MM.1S (cell line): Measurements from ENCODE around the gene GPR62.

ENCODE experiments used
- DNase-seq: peaks from one replicate; pipeline ENCODE4 v3.0.0-alpha.2; 2015
- H2AFZ ChIP-seq: fragments of 300-600 bp; sonication (generic); 2 replicates; pipeline ENCODE4 v1.6.0; 2016; ENCODE audit warnings: antibody characterized with exemption, low read length
- H3F3A ChIP-seq: fragments of 300-600 bp; sonication (generic); 2 replicates; pipeline ENCODE4 v1.6.1; 2016; ENCODE audit warnings: mild to moderate bottlenecking, antibody characterized with exemption, low read length, moderate library complexity, mixed read lengths; ENCODE audit not compliant: insufficient read depth
- H3K27ac ChIP-seq: fragments of 300-600 bp; sonication (generic); 2 replicates; pipeline ENCODE4 v1.5.1; 2016; ENCODE audit warnings: mild to moderate bottlenecking, low read length
- H3K27me3 ChIP-seq: fragments of 300-600 bp; sonication (generic); replicated peaks from 2 replicates; pipeline ENCODE4 v1.6.0; 2016; ENCODE audit warnings: low read length; ENCODE audit not compliant: insufficient read depth
- H3K36me3 ChIP-seq: fragments of 300-600 bp; sonication (generic); replicated peaks from 2 replicates; pipeline ENCODE4 v1.6.1; 2016; ENCODE audit warnings: mild to moderate bottlenecking, low read length, mixed read lengths; ENCODE audit not compliant: insufficient read depth
- H3K4me1 ChIP-seq: fragments of 300-600 bp; sonication (generic); 2 replicates; pipeline ENCODE4 v1.6.1; 2016; ENCODE audit warnings: low read length, mixed read lengths
- H3K4me2 ChIP-seq: fragments of 300-600 bp; sonication (generic); 2 replicates; pipeline ENCODE4 v1.6.0; 2016; ENCODE audit warnings: low read depth, low read length
- H3K4me3 ChIP-seq: fragments of 300-600 bp; sonication (generic); 2 replicates; pipeline ENCODE4 v1.5.1; 2016; ENCODE audit warnings: low read length, mixed read lengths
- H3K79me2 ChIP-seq: fragments of 300-600 bp; sonication (generic); 2 replicates; pipeline ENCODE4 v1.6.1; 2016; ENCODE audit warnings: mixed run types, low read length, mixed read lengths
- H3K9ac ChIP-seq: fragments of 300-600 bp; sonication (generic); 2 replicates; pipeline ENCODE4 v1.6.1; 2016; ENCODE audit warnings: low read length, mixed read lengths
- H3K9me2 ChIP-seq: fragments of 300-600 bp; sonication (generic); replicated peaks from 2 replicates; pipeline ENCODE4 v1.6.1; 2016; ENCODE audit warnings: mild to moderate bottlenecking, low read length, mixed read lengths; ENCODE audit not compliant: insufficient read depth
- H3K9me3 ChIP-seq: fragments of 300-600 bp; sonication (generic); replicated peaks from 2 replicates; pipeline ENCODE4 v1.6.1; 2016; ENCODE audit warnings: mild to moderate bottlenecking, low read length, mixed read lengths; ENCODE audit not compliant: insufficient read depth
- H4K20me1 ChIP-seq: fragments of 300-600 bp; sonication (generic); 2 replicates; pipeline ENCODE4 v1.6.1; 2016; ENCODE audit warnings: mild to moderate bottlenecking, low read length, moderate library complexity, mixed read lengths; ENCODE audit not compliant: insufficient read depth
- EZH2 ChIP-seq: fragments of 300-600 bp; sonication (generic); optimal IDR thresholded peaks from 2 replicates; pipeline ENCODE3; 2017; ENCODE audit warnings: low read depth, mild to moderate bottlenecking, antibody characterized with exemption, low read length, mixed read lengths
- EZH2phosphoT487 ChIP-seq: fragments of 300-600 bp; sonication (generic); IDR thresholded peaks from 2 replicates; pipeline ENCODE4 v1.6.1; 2018; ENCODE audit warnings: antibody characterized with exemption, low read length
- TF ChIP-seq, protein P1 (sequence below): fragments of 300-600 bp; sonication (generic); IDR thresholded peaks from 2 replicates; pipeline ENCODE4 v1.5.1; 2016; ENCODE audit warnings: antibody characterized with exemption, low read length, mixed read lengths

GPR62 gene

DNA sequence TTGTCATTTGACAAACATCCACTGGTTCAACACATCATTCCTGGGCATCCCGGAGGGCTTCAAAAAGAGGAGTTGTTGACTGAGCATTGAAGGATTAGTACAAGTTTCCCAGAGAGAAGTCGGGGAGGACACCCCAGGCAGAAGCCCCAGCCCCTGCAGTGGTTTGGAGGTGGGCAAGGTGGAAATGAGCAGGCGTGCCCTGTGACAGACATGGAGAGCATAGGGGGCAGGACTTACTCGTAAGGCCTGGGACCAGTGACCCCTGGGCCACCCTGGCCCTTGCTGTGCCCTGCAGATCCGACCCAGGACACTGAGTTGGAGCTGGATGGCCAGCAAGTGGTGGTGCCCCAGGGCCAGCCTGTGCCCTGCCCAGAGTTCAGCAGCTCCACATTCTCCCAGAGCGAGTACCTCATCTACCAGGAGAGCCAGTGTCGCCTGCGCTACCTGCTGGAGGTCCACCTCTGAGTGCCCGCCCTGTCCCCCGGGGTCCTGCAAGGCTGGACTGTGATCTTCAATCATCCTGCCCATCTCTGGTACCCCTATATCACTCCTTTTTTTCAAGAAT lies 7.1 kb upstream of the GPR62 start:
- Histone ChIP-seq H3K4me1 (0 out of 2 replicates have a peak, but pooled peaks cover 3% of the 10 kb centered on the region), H3K9ac (no peak overlapping the region), H3K9me2 (no peaks in the 10 kb centered on the region), H3K27ac (no peak overlapping the region), H3F3A (no peaks in the 10 kb centered on the region), H4K20me1 (no peaks in the 10 kb centered on the region), H3K4me2 (no peak overlapping the region), H3K9me3 (no peaks in the 10 kb centered on the region), H3K36me3 (no peaks in the 10 kb centered on the region), H3K4me3 (no peak overlapping the region), H3K27me3 (no peaks in the 10 kb centered on the region), H3K79me2 (no peaks in the 10 kb centered on the region), H2AFZ (no peak overlapping the region)
- no peak for TF ChIP-seq EZH2
- no peak for DNase-seq

DNA sequence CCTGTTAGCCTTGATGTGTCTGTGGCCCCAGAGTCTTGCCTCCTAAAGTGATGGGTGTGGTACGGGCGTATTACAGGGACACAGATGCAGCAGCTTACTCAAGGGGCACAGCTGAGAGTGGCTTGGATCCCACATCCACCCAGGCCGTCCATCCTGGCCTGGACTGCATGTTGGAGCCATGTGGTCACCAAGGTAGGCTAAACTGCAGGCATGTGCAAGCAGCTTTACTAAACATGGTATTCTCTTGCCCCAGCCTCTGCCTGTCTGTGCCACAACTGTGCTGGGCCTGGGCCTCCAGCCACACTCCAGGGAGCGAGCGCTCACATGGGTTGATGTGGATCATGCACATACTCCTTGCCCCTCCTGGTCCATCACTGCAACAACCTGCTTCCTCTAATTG lies 6.1 kb upstream of the GPR62 start:
- H3K9me2 ChIP-seq, result no peaks in the 10 kb centered on the region
- H3K4me3 ChIP-seq, result no peak overlapping the region
- H3K4me2 ChIP-seq, result no peak overlapping the region
- H3K36me3 ChIP-seq, result no peaks in the 10 kb centered on the region
- H3F3A ChIP-seq, result no peaks in the 10 kb centered on the region
- TF ChIP-seq EZH2 (no peak), EZH2phosphoT487 (no peak)
- TF ChIP-seq, protein P1, sequence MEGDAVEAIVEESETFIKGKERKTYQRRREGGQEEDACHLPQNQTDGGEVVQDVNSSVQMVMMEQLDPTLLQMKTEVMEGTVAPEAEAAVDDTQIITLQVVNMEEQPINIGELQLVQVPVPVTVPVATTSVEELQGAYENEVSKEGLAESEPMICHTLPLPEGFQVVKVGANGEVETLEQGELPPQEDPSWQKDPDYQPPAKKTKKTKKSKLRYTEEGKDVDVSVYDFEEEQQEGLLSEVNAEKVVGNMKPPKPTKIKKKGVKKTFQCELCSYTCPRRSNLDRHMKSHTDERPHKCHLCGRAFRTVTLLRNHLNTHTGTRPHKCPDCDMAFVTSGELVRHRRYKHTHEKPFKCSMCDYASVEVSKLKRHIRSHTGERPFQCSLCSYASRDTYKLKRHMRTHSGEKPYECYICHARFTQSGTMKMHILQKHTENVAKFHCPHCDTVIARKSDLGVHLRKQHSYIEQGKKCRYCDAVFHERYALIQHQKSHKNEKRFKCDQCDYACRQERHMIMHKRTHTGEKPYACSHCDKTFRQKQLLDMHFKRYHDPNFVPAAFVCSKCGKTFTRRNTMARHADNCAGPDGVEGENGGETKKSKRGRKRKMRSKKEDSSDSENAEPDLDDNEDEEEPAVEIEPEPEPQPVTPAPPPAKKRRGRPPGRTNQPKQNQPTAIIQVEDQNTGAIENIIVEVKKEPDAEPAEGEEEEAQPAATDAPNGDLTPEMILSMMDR, result no peak
- H3K27ac ChIP-seq, result no peak overlapping the region
- H3K9ac ChIP-seq, result no peak overlapping the region
- H3K79me2 ChIP-seq, result no peaks in the 10 kb centered on the region
- no peaks in the 10 kb centered on the region for H4K20me1 ChIP-seq
- H3K9me3 ChIP-seq, result no peaks in the 10 kb centered on the region
- no peak for DNase-seq
- H2AFZ ChIP-seq, result no peak overlapping the region
- 0 out of 2 replicates have a peak, but pooled peaks cover 4% of the 10 kb centered on the region for H3K27me3 ChIP-seq
- H3K4me1 ChIP-seq, result no peaks in the 10 kb centered on the region

DNA sequence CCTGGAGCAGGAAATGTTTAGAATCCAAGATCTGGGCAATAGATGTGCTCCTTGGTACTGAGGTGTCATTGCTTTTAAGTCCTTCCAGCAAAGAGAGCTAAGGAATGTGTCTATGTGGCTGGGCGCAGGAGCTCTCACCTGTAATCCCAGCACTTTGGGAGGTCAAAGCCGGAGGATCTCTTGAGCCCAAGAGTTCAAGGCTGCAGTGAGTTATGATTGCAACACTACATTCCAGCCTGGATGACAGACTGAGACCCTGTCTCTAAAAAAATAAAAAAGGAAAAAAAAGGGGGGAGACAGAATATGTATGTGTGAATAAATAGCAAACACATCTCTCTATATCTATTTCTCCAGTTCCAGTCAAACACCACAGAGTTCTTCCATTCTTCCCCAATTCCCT lies 4.3 kb upstream of the GPR62 start:
- TF ChIP-seq EZH2phosphoT487 (no peak), EZH2 (no peak)
- TF ChIP-seq, protein P1, result no peak
- H3K9ac ChIP-seq, result no peak overlapping the region
- no peak overlapping the region for H3K4me3 ChIP-seq
- no peaks in the 10 kb centered on the region for H3K9me3 ChIP-seq
- H3F3A ChIP-seq, result no peaks in the 10 kb centered on the region
- H3K4me2 ChIP-seq, result no peak overlapping the region
- no peaks in the 10 kb centered on the region for H3K4me1 ChIP-seq
- H3K36me3 ChIP-seq, result no peaks in the 10 kb centered on the region
- no peak overlapping the region for H3K27ac ChIP-seq
- H3K79me2 ChIP-seq, result no peaks in the 10 kb centered on the region
- H3K9me2 ChIP-seq, result no peaks in the 10 kb centered on the region
- H2AFZ ChIP-seq, result no peak overlapping the region
- no peak for DNase-seq
- H4K20me1 ChIP-seq, result no peaks in the 10 kb centered on the region
- peaks cover 12% of the 10 kb centered on the region; the same call in 1 of the 2 replicates for H3K27me3 ChIP-seq

DNA sequence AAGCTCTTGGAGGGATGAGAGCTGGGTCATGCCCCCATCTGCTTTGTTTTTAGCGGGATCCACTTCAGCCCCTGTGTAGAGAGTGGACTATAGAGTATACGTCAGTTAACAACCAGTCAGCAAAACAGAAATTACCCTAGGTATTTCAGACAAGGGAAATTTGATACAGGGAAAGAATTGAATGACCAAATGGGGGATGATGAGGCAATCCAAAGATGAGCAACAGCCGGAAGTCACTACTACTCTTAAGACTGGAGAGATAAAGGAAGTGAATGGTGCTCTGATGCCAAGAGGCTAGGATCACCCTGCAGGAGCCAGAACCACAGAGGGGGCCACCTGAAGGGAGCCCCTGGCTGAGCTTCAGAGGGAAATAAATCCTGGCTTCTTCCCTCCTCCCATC lies 1.7 kb upstream of the GPR62 start:
- no peak overlapping the region for H3K27ac ChIP-seq
- no peaks in the 10 kb centered on the region for H3K9me3 ChIP-seq
- H3K4me1 ChIP-seq, result no peaks in the 10 kb centered on the region
- no peak overlapping the region for H3K9ac ChIP-seq
- H3K27me3 ChIP-seq, result peaks cover 12% of the 10 kb centered on the region; the same call in 1 of the 2 replicates
- DNase-seq, result no peak
- H3K4me2 ChIP-seq, result no peak overlapping the region
- TF ChIP-seq EZH2phosphoT487, result no peak
- no peak for TF ChIP-seq EZH2
- TF ChIP-seq, protein P1, result no peak
- H3F3A ChIP-seq, result no peaks in the 10 kb centered on the region
- H3K36me3 ChIP-seq, result no peaks in the 10 kb centered on the region
- H3K4me3 ChIP-seq, result no peak overlapping the region
- no peak overlapping the region for H2AFZ ChIP-seq
- H3K9me2 ChIP-seq, result no peaks in the 10 kb centered on the region
- H4K20me1 ChIP-seq, result no peaks in the 10 kb centered on the region
- H3K79me2 ChIP-seq, result no peaks in the 10 kb centered on the region
